Activated CD4-positive, alpha-beta T cell treated with anti-CD3 and anti-CD28 coated beads, Interleukin-2, amount 10 ng/mL, durations not matched to agents 24 days and 14 days (primary cell): Measurements from ENCODE around the gene SLC51B. TPM values are rescaled to one million over a fixed set of nuclear protein-coding genes. Genes with fewer than 3 reads are reported as not detected.
"Not testable (repeated sequence)": the region's sequence is repeated elsewhere in the genome, so short reads cannot be mapped to it uniquely, and the experiment has no call there.

Experiments used
- DNase-seq: peaks from one replicate; pipeline ENCODE4 v3.0.0; 2022
- H3K27ac Mint-ChIP-seq: one replicate; pipeline ENCODE4 v1.8.0; 2022; ENCODE audit warnings: mild to moderate bottlenecking, mixed read lengths
- H3K27me3 Mint-ChIP-seq: one replicate; pipeline ENCODE4 v1.8.0; 2022; ENCODE audit warnings: mixed read lengths
- H3K36me3 Mint-ChIP-seq: one replicate; pipeline ENCODE4 v1.8.0; 2022; ENCODE audit warnings: low read depth, mild to moderate bottlenecking, mixed read lengths
- H3K4me1 Mint-ChIP-seq: one replicate; pipeline ENCODE4 v1.8.0; 2021; ENCODE audit warnings: mixed read lengths
- H3K4me3 Mint-ChIP-seq: one replicate; pipeline ENCODE4 v1.8.0; 2022; ENCODE audit warnings: mild to moderate bottlenecking, moderate library complexity, mixed read lengths
- H3K9me3 Mint-ChIP-seq: one replicate; pipeline ENCODE4 v1.8.0; 2021; ENCODE audit warnings: mixed read lengths
- intact Hi-C: fragments of 100-400 bp; cut with micrococcal nuclease; formaldehyde crosslinking; loops from one replicate; pipeline ENCODE4 v1.15.1; 2023
- total RNA-seq: library from RNA; stranded (reverse); gene quantifications from 2 replicates; pipeline ENCODE4 v1.2.3, GENCODE V29; 2022

SLC51B gene
- total RNA-seq, 1 donor from 2014 or later = not detected

GRCh38 chr15:65086680-65087111, 41.5 kb downstream of the SLC51B start:
- Mint-ChIP-seq H3K4me1 (peaks cover 14% of the 10 kb centered on the region), H3K36me3 (no peaks in the 10 kb centered on the region), H3K27ac (no peak overlapping the region), H3K27me3 (peaks cover 23% of the 10 kb centered on the region), H3K4me3 (no peak overlapping the region), H3K9me3 (no peaks in the 10 kb centered on the region)
- intact Hi-C loops = no loop called here
- no peak for DNase-seq

DNA sequence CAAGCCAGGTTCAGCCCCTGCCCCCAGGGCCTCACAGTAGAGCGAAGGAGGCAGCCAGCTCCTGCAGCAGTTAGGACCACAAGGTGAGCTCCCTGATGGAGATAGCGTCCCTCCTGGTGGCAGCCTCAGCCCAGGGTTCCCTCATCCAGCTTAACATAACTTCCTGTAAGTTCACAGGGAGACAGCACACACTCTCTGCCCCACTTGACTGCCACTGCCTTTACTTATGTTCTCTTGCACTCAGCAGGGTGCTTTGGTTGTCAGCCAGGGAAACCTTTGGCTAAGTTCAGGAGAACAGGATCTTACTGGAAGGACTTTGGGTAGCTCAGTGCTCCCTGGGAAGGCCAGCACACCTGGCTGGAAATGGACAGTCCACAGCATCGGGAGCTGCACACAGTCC, 42.2 kb downstream of the SLC51B start:
- intact Hi-C loops = no loop called here
- Mint-ChIP-seq H3K27ac (no peak overlapping the region), H3K4me3 (no peak overlapping the region), H3K9me3 (no peaks in the 10 kb centered on the region), H3K36me3 (no peaks in the 10 kb centered on the region), H3K27me3 (peaks cover 21% of the 10 kb centered on the region), H3K4me1 (peaks cover 9% of the 10 kb centered on the region)
- DNase-seq = no peak

DNA sequence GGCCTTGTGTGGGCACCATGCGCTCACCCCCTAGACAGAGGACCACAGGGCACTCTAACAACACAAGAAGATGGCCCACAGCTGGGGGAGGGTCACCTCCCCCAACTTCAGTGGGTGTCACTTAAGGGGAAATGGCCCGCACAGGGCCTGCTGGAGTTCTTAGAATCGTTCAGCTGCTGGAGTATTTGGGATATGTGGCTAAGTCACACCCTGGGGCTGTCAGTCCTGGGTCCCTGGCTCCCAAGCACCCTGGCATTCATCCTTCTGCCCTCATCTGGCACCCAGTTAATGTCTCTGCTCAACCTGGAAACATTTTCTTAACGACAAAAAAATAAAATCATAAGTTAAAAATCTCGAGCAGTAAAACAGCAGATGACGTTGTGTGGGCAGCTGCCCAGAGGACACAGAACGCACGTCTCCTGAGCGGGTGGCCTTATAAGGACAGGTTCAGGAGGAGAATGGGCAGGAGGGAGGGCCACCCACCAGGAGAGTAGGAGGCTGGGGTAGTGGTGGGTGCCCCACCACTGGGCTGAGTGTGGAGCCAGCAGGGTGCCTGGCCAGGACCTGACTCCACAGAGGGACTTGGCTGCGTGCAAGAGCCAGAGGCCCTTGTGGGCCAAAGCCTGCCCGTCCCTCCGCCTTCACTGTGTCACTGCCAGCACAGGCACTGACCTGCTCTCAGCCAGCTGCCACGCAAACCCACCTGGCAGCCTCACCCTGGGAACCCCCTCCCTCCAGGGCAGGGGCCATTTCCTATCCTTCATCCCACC, 42.9 kb downstream of the SLC51B start:
- peaks cover 3% of the 10 kb centered on the region for H3K4me1 Mint-ChIP-seq

GRCh38 chr15:65088643-65089021, 43.4 kb downstream of the SLC51B start:
- no peak for DNase-seq
- no peaks in the 10 kb centered on the region for H3K9me3 Mint-ChIP-seq
- peaks cover 11% of the 10 kb centered on the region for H3K27me3 Mint-ChIP-seq
- intact Hi-C loops = no loop called here
- peaks cover 3% of the 10 kb centered on the region for H3K4me1 Mint-ChIP-seq
- no peaks in the 10 kb centered on the region for H3K36me3 Mint-ChIP-seq
- H3K27ac Mint-ChIP-seq = no peak overlapping the region
- no peak overlapping the region for H3K4me3 Mint-ChIP-seq

More for the DNA sequence above, 42.9 kb downstream of the SLC51B start:
- no peak for DNase-seq
- H3K27me3 Mint-ChIP-seq = peaks cover 15% of the 10 kb centered on the region
- H3K36me3 Mint-ChIP-seq = no peaks in the 10 kb centered on the region
- no peak overlapping the region for H3K4me3 Mint-ChIP-seq
- H3K9me3 Mint-ChIP-seq = no peaks in the 10 kb centered on the region
- no peak overlapping the region for H3K27ac Mint-ChIP-seq
- intact Hi-C loops = no loop called here

GRCh38 chr15:65089206-65089824, 44.1 kb downstream of the SLC51B start:
- no peaks in the 10 kb centered on the region for H3K36me3 Mint-ChIP-seq
- DNase-seq = no peak
- no peak overlapping the region for H3K27ac Mint-ChIP-seq
- H3K4me1 Mint-ChIP-seq = peaks cover 3% of the 10 kb centered on the region
- H3K27me3 Mint-ChIP-seq = peaks cover 5% of the 10 kb centered on the region
- intact Hi-C loops = no loop called here
- no peak overlapping the region for H3K4me3 Mint-ChIP-seq
- H3K9me3 Mint-ChIP-seq = no peaks in the 10 kb centered on the region

- intact Hi-C loops = no loop called here
- Mint-ChIP-seq H3K4me1 (no peaks in the 10 kb centered on the region), H3K27ac (no peak overlapping the region), H3K36me3 (no peaks in the 10 kb centered on the region), H3K4me3 (no peak overlapping the region), H3K9me3 (no peaks in the 10 kb centered on the region), H3K27me3 (no peaks in the 10 kb centered on the region)
- no peak for DNase-seq
Measured at GRCh38 chr15:65091946-65092770, 47.0 kb downstream of the SLC51B start.

- no peaks in the 10 kb centered on the region for H3K4me1 Mint-ChIP-seq
- H3K27ac Mint-ChIP-seq = no peak overlapping the region
Measured at GRCh38 chr15:65092911-65093792, 48.0 kb downstream of the SLC51B start.

GRCh38 chr15:65093793-65094170, 48.6 kb downstream of the SLC51B start:
- DNase-seq, H3K9me3 Mint-ChIP-seq, H3K36me3 Mint-ChIP-seq, H3K27ac Mint-ChIP-seq, H3K4me3 Mint-ChIP-seq, H3K4me1 Mint-ChIP-seq, intact Hi-C loops, H3K27me3 Mint-ChIP-seq: not testable (repeated sequence)

More at GRCh38 chr15:65092911-65093792, 48.0 kb downstream of the SLC51B start:
- Mint-ChIP-seq H3K4me3 (no peak overlapping the region), H3K9me3 (no peaks in the 10 kb centered on the region), H3K27me3 (no peaks in the 10 kb centered on the region), H3K36me3 (peaks cover 2% of the 10 kb centered on the region)
- no peak for DNase-seq
- intact Hi-C loops = no loop called here

DNA sequence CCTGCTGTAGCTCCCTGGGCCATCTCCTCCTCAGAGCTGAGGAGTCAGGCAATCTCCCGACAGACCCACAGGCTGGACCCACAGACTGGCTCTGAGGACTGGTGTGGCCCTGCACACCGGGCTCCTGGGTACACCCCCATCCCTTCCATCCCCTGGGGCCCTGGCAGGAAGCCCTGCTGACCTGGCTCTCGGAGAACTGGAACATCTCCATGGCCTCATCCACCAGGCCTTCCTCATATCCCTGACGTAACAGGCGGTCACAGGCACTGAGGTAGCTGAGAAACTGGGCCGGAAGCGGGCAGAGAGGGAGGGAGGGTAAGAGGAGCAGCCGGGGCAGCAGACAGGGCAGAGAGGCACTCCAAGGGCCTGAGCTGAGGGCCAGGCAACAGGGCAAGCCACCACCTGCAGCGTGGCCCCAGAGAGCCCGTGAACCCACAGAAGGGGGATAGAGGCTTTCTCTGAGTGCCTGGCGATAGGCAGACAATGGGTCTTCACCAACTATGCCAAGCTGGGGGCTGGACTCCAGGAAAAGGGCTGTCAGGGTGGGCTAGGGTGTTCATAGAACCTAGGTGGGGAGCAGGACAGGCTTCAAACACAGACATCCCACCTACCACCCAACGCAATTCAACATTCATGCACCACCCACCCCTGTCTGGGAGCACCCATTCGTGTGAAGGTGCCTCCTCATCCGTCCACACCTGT, 49.3 kb downstream of the SLC51B start:
- peaks cover 10% of the 10 kb centered on the region for H3K36me3 Mint-ChIP-seq
- H3K4me1 Mint-ChIP-seq = no peaks in the 10 kb centered on the region
- H3K27me3 Mint-ChIP-seq = no peaks in the 10 kb centered on the region
- H3K9me3 Mint-ChIP-seq = no peaks in the 10 kb centered on the region
- no peak overlapping the region for H3K4me3 Mint-ChIP-seq
- DNase-seq = no peak
- no peak overlapping the region for H3K27ac Mint-ChIP-seq
- intact Hi-C loops = no loop called here

GRCh38 chr15:65095011-65095746, 50.0 kb downstream of the SLC51B start:
- Mint-ChIP-seq H3K27ac (no peak overlapping the region), H3K27me3 (no peaks in the 10 kb centered on the region), H3K36me3 (peaks cover 10% of the 10 kb centered on the region), H3K4me1 (no peaks in the 10 kb centered on the region), H3K9me3 (no peaks in the 10 kb centered on the region), H3K4me3 (no peak overlapping the region)
- no peak for DNase-seq
- intact Hi-C loops = no loop called here

GRCh38 chr15:65095747-65096104, 50.5 kb downstream of the SLC51B start:
- Mint-ChIP-seq H3K4me3 (no peak overlapping the region), H3K36me3 (peaks cover 10% of the 10 kb centered on the region), H3K27ac (no peak overlapping the region), H3K27me3 (no peaks in the 10 kb centered on the region), H3K4me1 (no peaks in the 10 kb centered on the region), H3K9me3 (no peaks in the 10 kb centered on the region)
- no peak for DNase-seq
- intact Hi-C loops = no loop called here

DNA sequence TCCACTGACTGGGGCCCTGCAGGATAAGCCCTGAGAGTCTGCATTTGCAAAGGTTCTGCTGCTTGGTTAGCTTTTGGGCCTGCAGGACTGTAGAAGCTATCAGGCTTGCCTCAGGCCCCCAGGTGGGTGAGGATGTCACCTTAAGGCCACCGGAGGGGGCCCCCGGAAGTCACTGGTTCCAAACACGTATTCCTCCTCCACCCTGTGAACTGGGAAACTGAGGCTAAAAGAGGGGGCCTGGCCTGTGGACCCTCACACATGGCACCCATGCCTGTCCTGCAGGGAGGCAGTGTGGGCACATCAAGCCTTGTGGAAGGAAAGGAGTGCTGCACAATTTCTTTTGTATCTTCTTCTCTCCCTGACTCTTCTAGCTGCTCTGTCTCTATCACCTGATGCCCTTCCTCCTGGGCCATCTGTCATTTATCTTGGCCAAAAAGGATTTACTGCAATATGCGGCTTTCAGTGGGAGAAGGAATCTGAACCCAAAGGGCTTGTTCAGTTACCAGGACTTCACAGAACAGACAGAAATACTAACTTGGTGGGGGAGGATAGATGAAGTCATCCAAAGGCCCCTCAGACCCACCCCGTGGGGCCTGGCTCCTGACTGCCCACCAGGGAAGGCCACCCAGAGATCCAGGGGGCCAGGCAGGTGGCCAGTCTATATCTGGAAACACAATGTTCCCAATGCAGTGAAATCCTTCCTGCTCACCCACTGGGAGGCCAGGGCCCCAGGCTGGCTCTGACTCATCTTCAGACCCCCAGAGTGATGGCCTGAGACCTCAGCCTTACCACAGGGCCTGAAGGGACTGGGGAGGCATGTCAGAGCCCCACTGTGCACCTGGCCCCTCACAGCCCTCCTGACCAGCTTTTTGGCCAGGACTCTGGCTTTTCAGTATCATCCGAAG, 51.5 kb downstream of the SLC51B start:
- H3K9me3 Mint-ChIP-seq = no peaks in the 10 kb centered on the region
- H3K36me3 Mint-ChIP-seq = peaks cover 15% of the 10 kb centered on the region
- H3K27ac Mint-ChIP-seq = no peak overlapping the region
- intact Hi-C loops = no loop called here
- DNase-seq = no peak
- peaks cover 3% of the 10 kb centered on the region for H3K4me1 Mint-ChIP-seq
- no peak overlapping the region for H3K4me3 Mint-ChIP-seq
- no peaks in the 10 kb centered on the region for H3K27me3 Mint-ChIP-seq
